ENCODE data around the gene BCKDHA.

- TF ChIP-seq, protein P1, sequence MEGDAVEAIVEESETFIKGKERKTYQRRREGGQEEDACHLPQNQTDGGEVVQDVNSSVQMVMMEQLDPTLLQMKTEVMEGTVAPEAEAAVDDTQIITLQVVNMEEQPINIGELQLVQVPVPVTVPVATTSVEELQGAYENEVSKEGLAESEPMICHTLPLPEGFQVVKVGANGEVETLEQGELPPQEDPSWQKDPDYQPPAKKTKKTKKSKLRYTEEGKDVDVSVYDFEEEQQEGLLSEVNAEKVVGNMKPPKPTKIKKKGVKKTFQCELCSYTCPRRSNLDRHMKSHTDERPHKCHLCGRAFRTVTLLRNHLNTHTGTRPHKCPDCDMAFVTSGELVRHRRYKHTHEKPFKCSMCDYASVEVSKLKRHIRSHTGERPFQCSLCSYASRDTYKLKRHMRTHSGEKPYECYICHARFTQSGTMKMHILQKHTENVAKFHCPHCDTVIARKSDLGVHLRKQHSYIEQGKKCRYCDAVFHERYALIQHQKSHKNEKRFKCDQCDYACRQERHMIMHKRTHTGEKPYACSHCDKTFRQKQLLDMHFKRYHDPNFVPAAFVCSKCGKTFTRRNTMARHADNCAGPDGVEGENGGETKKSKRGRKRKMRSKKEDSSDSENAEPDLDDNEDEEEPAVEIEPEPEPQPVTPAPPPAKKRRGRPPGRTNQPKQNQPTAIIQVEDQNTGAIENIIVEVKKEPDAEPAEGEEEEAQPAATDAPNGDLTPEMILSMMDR (conservative IDR thresholded peaks at IDR 0.05; ENCODE audit: low read length), result no peak
- TF ChIP-seq EZH2phosphoT487 (IDR thresholded peaks at IDR 0.05; ENCODE audit: borderline replicate concordance, low read depth, low read length), result no peak
These were observed 39.9 kb upstream of the BCKDHA start for GRCh38 chr19:41357746-41358145.

All from OCI-LY7 (cell line).